K562 (cell line): Measurements from ENCODE around the gene SNX10. TPM values are rescaled to one million over a fixed set of nuclear protein-coding genes. Genes with fewer than 3 reads are reported as not detected.

Experiments
- ARHGAP35 ChIP-seq: fragments of 450-650 bp; IDR thresholded peaks from 2 replicates; pipeline ENCODE4 v1.6.1; 2018; ENCODE audit not compliant: partially characterized antibody
- BMI1 ChIP-seq: fragments of 150-350 bp; IDR thresholded peaks from 2 replicates; pipeline ENCODE4 v1.6.1; 2014; ENCODE audit warnings: low read length
- CBFA2T2 ChIP-seq: fragments of 450-650 bp; conservative IDR thresholded peaks from 2 replicates; pipeline ENCODE4 v1.6.1; 2017; ENCODE audit warnings: mild to moderate bottlenecking
- CREB1 ChIP-seq, 2 experiments: sonication (generic) in 1 of 2; formaldehyde crosslinking in 1 of 2; IDR thresholded peaks; 2 replicates each; pipeline versions ENCODE4 v1.6.1 to v1.8.0; 2012 to 2022; ENCODE audit warnings: inconsistent platforms in 1 of 2, mild to moderate bottlenecking in 1 of 2, missing genetic modification reagents in 1 of 2, moderate library complexity in 1 of 2
- DACH1 ChIP-seq: fragments of 450-650 bp; IDR thresholded peaks from 2 replicates; pipeline ENCODE4 v1.6.1; 2018; ENCODE audit not compliant: partially characterized antibody
- ESRRA ChIP-seq: fragments of 450-650 bp; IDR thresholded peaks from 2 replicates; pipeline ENCODE4 v1.6.1; 2014; ENCODE audit warnings: low read depth, mild to moderate bottlenecking, moderate library complexity, borderline replicate concordance
- FOXJ2 ChIP-seq: fragments of 200-800 bp; sonication (Bioruptor generic); IDR thresholded peaks from 2 replicates; pipeline ENCODE4 v1.6.1; 2016; ENCODE audit warnings: missing genetic modification characterization, missing compliant biosample characterization
- FUS ChIP-seq: fragments of 200-400 bp; formaldehyde crosslinking; optimal IDR thresholded peaks from 2 replicates; pipeline ENCODE3; 2017; ENCODE audit warnings: low read depth, low read length
- GABPA ChIP-seq: fragments of 200-800 bp; sonication (Bioruptor generic); conservative IDR thresholded peaks from 2 replicates; pipeline ENCODE4 v1.6.1; 2016; ENCODE audit warnings: low read depth, missing genetic modification characterization, missing compliant biosample characterization
- HNRNPK ChIP-seq: fragments of 200-400 bp; formaldehyde crosslinking; IDR thresholded peaks from one replicate; pipeline ENCODE4 v1.6.1; 2018; ENCODE audit warnings: mild to moderate bottlenecking, low read depth, low read length; ENCODE audit not compliant: poor library complexity, severe bottlenecking
- KDM1A ChIP-seq, 2 experiments: fragments of 450-650 bp; IDR thresholded peaks; 2 replicates each; pipeline ENCODE4 v1.6.1; 2016; ENCODE audit warnings: mild to moderate bottlenecking in 2 of 2
- KDM2B ChIP-seq: fragments of 250-450 bp; sonication (Bioruptor Pico); IDR thresholded peaks from 2 replicates; pipeline ENCODE4 v1.8.0; 2021; ENCODE audit warnings: mild to moderate bottlenecking, moderate library complexity
- MYNN ChIP-seq, 2 experiments: sonication (generic); formaldehyde crosslinking in 1 of 2; IDR thresholded peaks; 2 replicates each; pipeline versions ENCODE4 v1.5.0 to v1.6.1; 2016 to 2020; ENCODE audit warnings: antibody characterized with exemption in 1 of 2, missing genetic modification reagents in 1 of 2
- RBM34 ChIP-seq: fragments of 200-400 bp; formaldehyde crosslinking; IDR thresholded peaks from 2 replicates; pipeline ENCODE4 v1.6.1; 2018; ENCODE audit warnings: low read length, borderline replicate concordance; ENCODE audit not compliant: insufficient read depth
- SETDB1 ChIP-seq: IDR thresholded peaks from one replicate; pipeline ENCODE4 v1.6.1; 2012; ENCODE audit warnings: low read length, control low read depth, inconsistent platforms
- SRF ChIP-seq, 2 experiments: fragments of 250-450, 450-650 bp in 1 of 2; sonication (Bioruptor Pico) in 1 of 2; sonication (generic) in 1 of 2; formaldehyde crosslinking; IDR thresholded peaks; 2 replicates each; pipeline versions ENCODE4 v1.5.0 to v1.5.1; 2020 to 2022; ENCODE audit warnings: mild to moderate bottlenecking in 1 of 2, missing genetic modification reagents in 1 of 2
- ZNF133 ChIP-seq: fragments of 250-450 bp; sonication (Bioruptor Pico); IDR thresholded peaks from 2 replicates; pipeline ENCODE4 v1.4.0; 2020; ENCODE audit warnings: mild to moderate bottlenecking
- ZNF175 ChIP-seq: fragments of 200-800 bp; sonication (Bioruptor generic); IDR thresholded peaks from 2 replicates; pipeline ENCODE4 v1.6.1; 2016; ENCODE audit warnings: low read depth, mild to moderate bottlenecking, missing genetic modification characterization, missing compliant biosample characterization
- ZNF79 ChIP-seq: fragments of 250-450 bp; sonication (Bioruptor Pico); IDR thresholded peaks from 2 replicates; pipeline ENCODE4 v1.4.0; 2020; ENCODE audit warnings: low read depth, mild to moderate bottlenecking, moderate library complexity
- polyA plus RNA-seq, 8 experiments: library from polyadenylated mRNA; depleted of rRNA in 4 of 8; stranded (reverse) in 5 of 8; unstranded in 3 of 8; fragments of >200 nt; fragmentation: Nextera tagmentation in 2 of 8; fragmentation: Illumina TruSeq in 1 of 8; extraction: Ambion mirVana in 2 of 8; extraction: Trizol in 1 of 8; gene quantifications; 2 replicates each; pipeline versions ENCODE4 v1.2.1 to v1.2.3, GENCODE V29; 2011 to 2014; ENCODE audit warnings: inconsistent platforms in 1 of 8, missing spikeins in 1 of 8
- total RNA-seq, 7 experiments: library from RNA; depleted of rRNA in 6 of 7; stranded (reverse); fragments of >200 nt in 6 of 7; fragmentation: Illumina TruSeq in 2 of 7; extraction: Trizol in 2 of 7; gene quantifications; 2 replicates each; pipeline versions ENCODE4 v1.2.1 to v1.2.3, GENCODE V29; 2011 to 2021; ENCODE audit warnings: low replicate concordance in 1 of 7
- TF ChIP-seq, protein P1 (sequence below): fragments of 250-450 bp; sonication (Bioruptor Pico); IDR thresholded peaks from 2 replicates; pipeline ENCODE4 v1.8.0; 2021; ENCODE audit warnings: mild to moderate bottlenecking, moderate library complexity

SNX10 gene
- total and polyA plus RNA-seq, 9 of the 15 experiments (the other 6 are each of a cell fraction or from before 2014, with no cell fraction given) = 6.9 to 16.5 (median 11.5) TPM

DNA sequence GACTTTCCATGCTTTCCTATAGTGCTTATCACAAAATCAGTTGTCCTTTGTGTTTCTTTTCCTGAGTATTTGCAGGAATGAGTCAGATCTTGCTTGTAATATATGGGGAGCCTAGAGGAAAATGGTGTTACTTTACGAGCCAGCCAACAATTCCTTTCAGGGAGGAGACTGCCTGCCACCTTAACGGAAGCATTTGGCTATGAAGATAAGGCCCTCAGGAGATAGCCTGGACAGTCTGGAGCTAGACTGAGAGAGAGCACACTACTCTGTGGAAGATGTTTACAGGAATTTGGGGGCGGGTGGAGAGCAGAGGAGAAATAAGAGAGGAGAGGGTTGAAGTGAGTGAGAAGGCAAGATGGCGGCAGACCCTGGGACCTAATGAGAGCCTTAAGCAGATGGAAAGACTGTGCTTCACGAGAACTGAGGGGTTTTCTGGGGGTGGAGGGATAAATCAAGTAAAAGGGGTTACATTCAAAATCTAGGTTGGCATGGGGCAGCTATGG lies 126.3 kb downstream of the SNX10 start (continued):
- TF ChIP-seq ZNF175 (peak; percentile 75; the same call in 1 of the 2 replicates), FUS (no peak), SETDB1 (no peak), DACH1 (no peak), GABPA (tag) (peak; percentile 50), FOXJ2 (no peak), BMI1 (no peak), ARHGAP35 (no peak), CREB1 (IDR thresholded peaks at IDR 0.05) (no peak), CREB1 (CRISPR knock-in tag; IDR thresholded peaks at IDR 0.05) (no peak), ZNF133 (CRISPR knock-in tag) (no peak), ZNF79 (no peak), KDM2B (CRISPR knock-in tag) (no peak), KDM1A (IDR thresholded peaks at IDR 0.05) (peak in 1 of 2 experiments; percentile 53; a peak in 1 of 4 replicates), MYNN (IDR thresholded peaks at IDR 0.05) (no peak), MYNN (CRISPR knock-in tag; IDR thresholded peaks at IDR 0.05) (no peak), CBFA2T2 (peak; percentile 86), SRF (CRISPR knock-in tag; IDR thresholded peaks at IDR 0.05) (peak in 1 of 2 experiments; percentile 83; a peak in 1 of 4 replicates), RBM34 (no peak), HNRNPK (no peak), ESRRA (no peak)
- TF ChIP-seq, protein P1, sequence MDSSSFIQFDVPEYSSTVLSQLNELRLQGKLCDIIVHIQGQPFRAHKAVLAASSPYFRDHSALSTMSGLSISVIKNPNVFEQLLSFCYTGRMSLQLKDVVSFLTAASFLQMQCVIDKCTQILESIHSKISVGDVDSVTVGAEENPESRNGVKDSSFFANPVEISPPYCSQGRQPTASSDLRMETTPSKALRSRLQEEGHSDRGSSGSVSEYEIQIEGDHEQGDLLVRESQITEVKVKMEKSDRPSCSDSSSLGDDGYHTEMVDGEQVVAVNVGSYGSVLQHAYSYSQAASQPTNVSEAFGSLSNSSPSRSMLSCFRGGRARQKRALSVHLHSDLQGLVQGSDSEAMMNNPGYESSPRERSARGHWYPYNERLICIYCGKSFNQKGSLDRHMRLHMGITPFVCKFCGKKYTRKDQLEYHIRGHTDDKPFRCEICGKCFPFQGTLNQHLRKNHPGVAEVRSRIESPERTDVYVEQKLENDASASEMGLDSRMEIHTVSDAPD (CRISPR knock-in tag) = no peak
